Activated CD4-positive, CD25-positive, alpha-beta regulatory T cell treated with anti-CD3 and anti-CD28 coated beads, Interleukin-2, amount 50 U/mL, for 24 hours (primary cell): ENCODE data around the gene SLC25A44.
"Not testable (repeated sequence)": the region's sequence is repeated elsewhere in the genome, so short reads cannot be mapped to it uniquely, and the experiment has no call there.

Source experiments
- ATAC-seq, 2 donors: fragments of 150-1000 bp; cut with Tn5 transposase; one replicate each; pipeline ENCODE4 v1.10.0; 2021; ENCODE audit warnings: mild to moderate bottlenecking in 1 of 2, moderate library complexity in 1 of 2

Gene SLC25A44

GRCh38 chr1:156212130-156212529 is 18.2 kb downstream of the SLC25A44 start:
- no peak for ATAC-seq

DNA sequence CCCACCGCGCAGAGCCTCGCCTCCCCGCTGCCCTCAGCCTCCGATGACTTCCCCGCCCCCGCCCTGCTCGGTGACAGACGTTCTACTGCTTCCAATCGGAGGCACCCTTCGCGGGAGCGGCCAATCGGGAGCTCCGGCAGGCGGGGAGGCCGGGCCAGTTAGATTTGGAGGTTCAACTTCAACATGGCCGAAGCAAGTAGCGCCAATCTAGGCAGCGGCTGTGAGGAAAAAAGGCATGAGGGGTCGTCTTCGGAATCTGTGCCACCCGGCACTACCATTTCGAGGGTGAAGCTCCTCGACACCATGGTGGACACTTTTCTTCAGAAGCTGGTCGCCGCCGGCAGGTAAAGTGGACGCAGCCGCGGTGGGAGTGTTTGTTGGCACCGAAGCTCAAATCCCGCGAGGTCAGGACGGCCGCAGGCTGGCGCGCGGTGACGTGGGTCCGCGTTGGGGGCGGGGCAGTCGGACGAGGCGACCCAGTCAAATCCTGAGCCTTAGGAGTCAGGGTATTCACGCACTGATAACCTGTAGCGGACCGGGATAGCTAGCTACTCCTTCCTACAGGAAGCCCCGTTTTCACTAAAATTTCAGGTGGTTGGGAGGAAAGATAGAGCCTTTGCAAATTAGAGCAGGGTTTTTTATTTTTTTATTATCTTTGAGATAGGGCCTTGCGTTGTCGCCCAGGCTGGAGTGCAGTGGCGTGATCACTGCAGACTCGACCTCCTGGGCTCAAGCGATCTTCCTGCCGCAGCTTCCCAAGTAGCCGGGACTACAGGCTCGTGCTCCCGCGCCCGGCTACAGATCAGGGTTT is 19.1 kb downstream of the SLC25A44 start, which contains the start of gene PMF1:
Gene PMF1 (plus strand): TSS at position 175 of the 811 bp plus-strand sequence. CDS start 9 bp downstream, at position 184.
- ATAC-seq = peak; percentile 87 to 91

DNA sequence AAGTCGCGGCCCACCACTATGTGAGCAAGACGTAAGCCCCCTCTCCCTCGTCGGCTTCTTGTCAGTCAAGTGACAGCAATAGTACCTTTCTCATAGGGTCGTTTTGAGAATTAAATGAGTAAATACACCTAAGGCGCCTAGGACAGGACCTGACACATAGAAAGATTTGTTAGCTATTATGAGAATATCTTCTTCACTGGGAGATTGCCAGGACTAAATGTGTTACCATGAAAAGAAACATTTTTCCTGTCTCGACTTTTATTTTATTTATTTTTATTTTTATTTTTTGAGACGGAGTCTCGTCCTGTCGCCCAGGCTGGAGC is 19.7 kb downstream of the SLC25A44 start:
- ATAC-seq = no peak

- peak; percentile 13 to 20 for ATAC-seq
Measured at GRCh38 chr1:156214024-156214748, 20.3 kb downstream of the SLC25A44 start.

- not testable (repeated sequence) for ATAC-seq
Measured at GRCh38 chr1:156216361-156217086, 22.6 kb downstream of the SLC25A44 start.

- peak; percentile 52 to 58 for ATAC-seq
Measured at GRCh38 chr1:156217871-156218270, 24.0 kb downstream of the SLC25A44 start.

DNA sequence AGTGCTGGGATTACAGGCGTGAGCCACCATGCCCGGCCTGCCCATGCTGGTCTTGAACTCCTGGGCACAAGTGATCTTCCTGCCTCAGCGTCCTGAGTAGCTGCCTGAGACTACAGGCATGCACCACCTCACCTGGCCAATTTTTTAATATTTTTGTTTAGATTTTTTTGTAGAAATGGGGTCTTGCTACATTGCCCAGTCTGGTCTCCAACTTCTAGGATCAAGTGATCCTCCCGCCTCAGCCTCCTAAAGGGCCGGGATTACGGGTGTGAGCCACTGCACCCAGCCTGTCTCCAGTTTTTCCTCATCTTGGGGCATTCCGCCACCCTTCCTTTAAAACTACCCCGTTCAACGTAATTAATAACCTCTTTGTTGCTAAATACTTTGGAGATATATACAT is 26.3 kb downstream of the SLC25A44 start:
- ATAC-seq = no peak

DNA sequence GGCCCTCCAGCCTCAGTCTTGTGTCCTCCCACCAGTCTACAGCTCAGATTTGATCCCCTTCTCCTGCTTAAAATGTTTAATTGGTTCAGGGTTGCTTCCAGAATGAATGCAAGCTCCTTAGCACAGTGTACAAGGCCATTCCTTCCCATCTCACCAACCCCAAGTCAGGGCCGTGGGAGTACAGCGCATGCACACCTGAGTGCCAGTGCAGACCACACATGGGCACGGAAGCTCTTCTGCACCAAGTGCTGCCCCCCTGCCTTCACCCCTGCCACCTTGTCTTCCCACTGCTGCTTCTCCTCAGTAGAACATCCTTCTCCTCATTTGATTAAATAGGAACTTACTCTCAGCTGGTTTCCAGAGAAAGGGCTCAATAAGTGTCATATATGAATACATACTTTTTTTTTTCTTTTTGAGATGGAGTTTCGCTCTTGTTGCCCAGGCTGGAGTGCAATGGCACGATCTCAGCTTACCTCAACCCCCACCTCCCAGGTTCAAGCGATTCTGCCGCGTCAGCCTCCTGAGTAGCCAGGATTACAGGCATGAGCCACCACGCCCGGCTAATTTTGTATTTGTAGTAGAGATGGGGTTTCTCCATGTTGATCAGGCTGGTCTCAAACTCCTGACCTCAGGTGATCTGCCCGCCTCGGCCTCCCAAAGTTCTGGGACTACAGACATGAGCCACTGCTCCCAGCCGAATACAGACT is 28.2 kb downstream of the SLC25A44 start:
- no peak for ATAC-seq

GRCh38 chr1:156225677-156226014 is 31.7 kb downstream of the SLC25A44 start:
- ATAC-seq = no peak

DNA sequence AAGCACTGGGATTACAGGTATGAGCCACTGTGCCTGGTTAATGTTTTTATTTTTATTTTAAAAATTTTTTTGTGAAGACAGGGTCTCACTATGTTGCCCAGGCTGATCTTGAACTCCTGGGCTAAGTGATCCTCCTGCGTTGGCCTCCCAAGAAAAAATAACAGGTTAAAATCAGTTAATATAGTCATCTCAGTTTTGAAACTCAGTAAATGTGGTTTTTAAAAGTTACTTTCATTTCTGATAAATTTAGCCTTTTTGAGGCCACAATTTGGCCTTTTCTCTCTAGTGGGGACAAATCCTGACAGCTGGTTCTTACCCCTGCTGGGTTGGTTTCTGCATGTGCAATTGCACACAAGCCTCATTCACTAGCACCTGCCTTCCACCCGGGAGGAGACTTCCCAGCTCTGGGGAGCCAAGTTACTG is 32.2 kb downstream of the SLC25A44 start:
- ATAC-seq = peak; percentile 5 to 10

DNA sequence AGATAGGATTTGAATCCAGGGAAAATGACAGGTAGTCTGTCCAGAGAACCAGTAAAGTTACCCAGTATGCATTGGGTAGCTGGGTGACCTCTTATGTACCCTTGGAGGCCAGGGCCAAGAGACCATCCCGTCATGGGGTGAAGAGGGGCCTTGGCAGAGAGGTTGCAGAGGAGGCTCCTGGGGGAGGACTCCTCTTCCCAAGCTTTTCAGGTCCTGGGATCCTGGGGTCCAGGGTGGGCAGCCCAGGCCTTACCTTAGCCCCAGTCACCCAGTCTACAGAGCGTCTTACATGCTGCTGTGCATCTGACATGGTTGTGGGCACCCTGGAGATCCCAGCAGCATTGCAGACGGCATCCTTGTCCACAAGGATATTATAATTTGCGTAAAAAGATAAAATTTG is 32.9 kb downstream of the SLC25A44 start:
- no peak for ATAC-seq

DNA sequence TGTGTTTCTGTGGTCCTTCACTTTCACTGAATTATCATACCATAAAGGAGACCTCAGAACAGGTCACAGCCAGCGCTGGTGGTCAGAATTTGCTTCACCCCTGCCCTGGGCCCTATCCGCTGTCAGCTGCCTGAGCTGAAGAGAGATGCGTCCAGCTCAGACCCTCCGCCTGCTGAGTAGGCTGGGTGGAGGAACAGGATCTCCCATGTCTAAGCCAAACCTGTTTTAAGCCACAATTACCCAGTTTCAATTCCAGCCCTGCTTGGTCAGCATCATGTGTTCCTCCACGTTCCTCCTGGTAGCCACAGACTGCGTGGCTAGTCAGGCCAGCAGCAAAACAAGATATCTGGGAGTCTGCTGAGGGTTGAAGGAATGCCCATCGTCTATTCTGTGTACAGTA is 34.6 kb downstream of the SLC25A44 start:
- ATAC-seq = no peak

DNA sequence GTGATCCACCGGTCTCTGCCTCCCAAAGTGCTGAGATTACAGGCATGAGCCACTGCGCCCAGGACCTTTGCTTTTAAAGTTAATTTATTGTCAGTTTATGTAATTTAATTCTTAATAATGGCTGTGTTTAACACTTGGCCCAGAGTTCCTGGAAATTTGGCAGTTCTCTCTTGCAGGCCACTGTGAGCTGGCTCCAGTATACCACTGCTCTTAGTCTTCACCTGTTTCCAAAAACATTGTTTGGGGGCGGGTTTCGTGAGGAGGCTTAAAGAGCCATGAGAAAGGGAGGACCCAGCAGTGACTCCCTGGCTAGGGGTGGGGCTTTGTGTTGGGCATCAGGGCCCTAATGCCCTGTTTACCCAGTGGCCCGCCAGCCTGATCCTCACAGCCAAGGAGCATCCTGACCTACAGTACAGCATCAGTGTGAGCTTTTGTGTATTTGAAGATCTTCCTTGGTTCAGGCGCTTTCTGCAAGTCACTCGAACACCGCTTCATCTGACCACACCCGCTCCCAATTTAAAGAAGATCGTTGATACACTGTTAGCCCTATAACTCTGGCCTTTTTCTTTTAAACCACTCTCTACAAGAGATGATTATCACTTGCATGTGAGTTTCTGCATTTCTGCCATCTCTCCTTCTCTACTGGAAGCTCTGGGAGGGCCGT is 36.0 kb downstream of the SLC25A44 start:
- no peak for ATAC-seq

- no peak for ATAC-seq
Measured at GRCh38 chr1:156230473-156230837, 36.6 kb downstream of the SLC25A44 start.

GRCh38 chr1:156232201-156232894 is 38.4 kb downstream of the SLC25A44 start:
- ATAC-seq = no peak

DNA sequence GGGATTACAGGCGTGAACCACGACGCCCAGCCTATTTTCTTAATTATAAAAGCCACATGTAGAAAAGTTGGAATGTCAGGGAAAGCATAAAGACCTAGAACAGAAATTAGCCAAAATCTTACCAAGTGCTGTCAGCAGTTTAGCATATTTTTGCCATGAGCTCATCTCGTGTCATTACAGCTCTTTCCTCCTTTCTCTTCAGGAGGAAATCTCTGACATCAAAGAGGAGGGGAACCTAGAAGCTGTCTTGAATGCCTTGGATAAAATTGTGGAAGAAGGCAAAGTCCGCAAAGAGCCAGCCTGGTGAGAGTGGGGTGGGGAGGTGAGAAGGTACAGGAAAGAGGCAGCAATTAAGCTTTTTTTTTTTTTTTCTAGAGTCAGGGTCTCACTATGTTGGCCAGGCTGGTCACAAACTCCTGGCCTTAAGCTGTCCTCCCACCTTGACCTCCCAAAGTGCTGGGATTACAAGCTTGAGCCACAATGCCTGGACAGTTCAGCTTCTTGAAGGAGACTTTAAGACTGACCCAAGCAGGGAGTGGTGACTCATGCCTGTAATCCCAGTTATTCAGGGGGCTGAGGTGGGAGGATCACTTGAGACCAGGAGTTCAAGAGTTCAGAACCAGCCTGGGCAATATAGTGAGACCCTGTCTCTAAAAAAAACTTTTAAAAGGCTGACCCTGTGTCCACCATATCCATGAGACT is 39.7 kb downstream of the SLC25A44 start:
- ATAC-seq = no peak

GRCh38 chr1:156236164-156236563 is 42.3 kb downstream of the SLC25A44 start:
- ATAC-seq = no peak

DNA sequence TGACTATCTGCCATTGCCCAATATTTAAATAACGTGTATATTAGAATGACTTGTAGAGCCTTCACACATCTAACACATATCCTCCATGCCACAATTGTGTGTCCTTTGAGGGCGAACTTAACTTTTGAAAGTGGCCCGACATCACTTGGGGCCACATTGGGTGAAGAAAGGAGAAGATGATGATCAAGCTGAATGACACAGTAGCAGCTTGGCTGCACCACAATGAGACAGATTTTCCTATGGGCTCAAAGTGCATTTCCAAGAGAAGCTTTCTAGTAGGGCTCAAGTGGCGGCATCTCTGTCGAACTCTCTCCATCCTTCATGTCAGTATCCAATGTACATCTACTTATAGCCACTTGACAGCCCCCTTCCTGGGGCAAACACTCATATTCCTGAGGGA is 44.3 kb downstream of the SLC25A44 start:
- ATAC-seq = no peak

- no peak for ATAC-seq
Measured at GRCh38 chr1:156241311-156241811, 47.5 kb downstream of the SLC25A44 start.

GRCh38 chr1:156241926-156242325 is 48.0 kb downstream of the SLC25A44 start, which contains the start of gene BGLAP:
Gene BGLAP, plus strand, starts transcription at chr1:156242184. Its CDS starts 48 bp downstream, at chr1:156242232.
- no peak for ATAC-seq

DNA sequence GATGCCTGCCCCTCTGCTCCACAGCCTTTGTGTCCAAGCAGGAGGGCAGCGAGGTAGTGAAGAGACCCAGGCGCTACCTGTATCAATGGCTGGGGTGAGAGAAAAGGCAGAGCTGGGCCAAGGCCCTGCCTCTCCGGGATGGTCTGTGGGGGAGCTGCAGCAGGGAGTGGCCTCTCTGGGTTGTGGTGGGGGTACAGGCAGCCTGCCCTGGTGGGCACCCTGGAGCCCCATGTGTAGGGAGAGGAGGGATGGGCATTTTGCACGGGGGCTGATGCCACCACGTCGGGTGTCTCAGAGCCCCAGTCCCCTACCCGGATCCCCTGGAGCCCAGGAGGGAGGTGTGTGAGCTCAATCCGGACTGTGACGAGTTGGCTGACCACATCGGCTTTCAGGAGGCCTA is 48.8 kb downstream of the SLC25A44 start:
- ATAC-seq = no peak
